SK-N-SH (cell line): ENCODE data around the gene HINT3. TPM values are rescaled to one million over a fixed set of nuclear protein-coding genes. Genes with fewer than 3 reads are reported as not detected.

Experiments used
- CTCF ChIA-PET: fragments of 300-600, 350-600 bp; formaldehyde crosslinking; extraction: SDS; loops from one replicate; lab custom pipeline; 2021; lab: Yijun Ruan, JAX
- POLR2A ChIA-PET: fragments of 350-600 bp; sonication (Branson Sonifier 250); formaldehyde crosslinking; extraction: SDS; loops from one replicate; lab custom pipeline; 2020; ENCODE audit warnings: antibody characterized with exemption, inconsistent platforms; lab: Yijun Ruan, JAX
- DNase-seq: peaks from one replicate; pipeline ENCODE4 v3.0.0; 2012
- H2AFZ ChIP-seq: fragments of 200-600 bp; sonication (generic); 2 replicates; pipeline ENCODE4 v1.8.1; 2016; ENCODE audit warnings: antibody characterized with exemption, mild to moderate bottlenecking, low read depth
- H3F3A ChIP-seq: fragments of 200-600 bp; sonication (generic); replicated peaks from 2 replicates; pipeline ENCODE3; 2016; ENCODE audit warnings: antibody characterized with exemption, mild to moderate bottlenecking; ENCODE audit not compliant: insufficient read depth
- H3K27ac ChIP-seq, 2 experiments: fragments of 200-500 bp in 1 of 2; fragments of 200-600 bp in 1 of 2; sonication (Bioruptor generic) in 1 of 2; sonication (generic), shearing (Covaris generic) in 1 of 2; 2 replicates each; pipeline versions ENCODE4 v1.5.1 to v1.6.1; 2014 to 2016; ENCODE audit warnings: low read depth in 2 of 2, inconsistent platforms in 1 of 2, low read length in 1 of 2, mild to moderate bottlenecking in 1 of 2, mixed read lengths in 1 of 2
- H3K27me3 ChIP-seq: fragments of 200-600 bp; sonication (generic), shearing (Covaris generic); 2 replicates; pipeline ENCODE4 v1.6.1; 2016; ENCODE audit warnings: mixed run types; ENCODE audit not compliant: insufficient read depth
- H3K36me3 ChIP-seq, 2 experiments: fragments of 200-500 bp in 1 of 2; fragments of 200-600 bp in 1 of 2; sonication (Bioruptor generic) in 1 of 2; sonication (generic) in 1 of 2; replicated peaks in 1 of 2; 2 replicates each; pipeline versions ENCODE3 to v1.5.1; 2014 to 2016; ENCODE audit warnings: low read length in 1 of 2, mild to moderate bottlenecking in 1 of 2; ENCODE audit not compliant: insufficient read depth in 2 of 2, control insufficient read depth in 1 of 2
- H3K4me1 ChIP-seq, 2 experiments: fragments of 200-500 bp in 1 of 2; fragments of 200-600 bp in 1 of 2; sonication (Bioruptor generic) in 1 of 2; sonication (generic), shearing (Covaris generic) in 1 of 2; 2 replicates each; pipeline versions ENCODE4 v1.5.1 to v1.6.1; 2014 to 2016; ENCODE audit warnings: low read depth in 1 of 2, low read length in 1 of 2, mixed run types in 1 of 2; ENCODE audit not compliant: insufficient read depth in 2 of 2, control insufficient read depth in 1 of 2
- H3K4me2 ChIP-seq: fragments of 200-600 bp; sonication (generic), shearing (Covaris generic); 2 replicates; pipeline ENCODE4 v1.6.1; 2017; ENCODE audit warnings: mixed run types
- H3K4me3 ChIP-seq, 2 experiments: fragments of 200-500 bp in 1 of 2; fragments of 200-600 bp in 1 of 2; sonication (Bioruptor generic) in 1 of 2; sonication (generic), shearing (Covaris generic) in 1 of 2; 2 replicates each; pipeline versions ENCODE4 v1.5.1 to v1.8.1; 2014 to 2016; ENCODE audit warnings: low read depth in 2 of 2, inconsistent platforms in 1 of 2, low read length in 1 of 2, mild to moderate bottlenecking in 1 of 2, mixed read lengths in 1 of 2, moderate library complexity in 1 of 2
- H3K79me2 ChIP-seq: fragments of 200-600 bp; sonication (generic); 2 replicates; pipeline ENCODE4 v1.8.1; 2017; ENCODE audit warnings: mild to moderate bottlenecking; ENCODE audit not compliant: insufficient read depth
- H3K9ac ChIP-seq: fragments of 200-600 bp; sonication (generic); 2 replicates; pipeline ENCODE4 v1.6.1; 2017; ENCODE audit warnings: mixed run types
- H3K9me2 ChIP-seq: fragments of 200-600 bp; sonication (generic); 2 replicates; pipeline ENCODE4 v1.6.1; 2017; ENCODE audit warnings: mixed run types
- H3K9me3 ChIP-seq: fragments of 200-600 bp; sonication (generic); 2 replicates; pipeline ENCODE4 v1.6.1; 2017; ENCODE audit warnings: mixed run types, mild to moderate bottlenecking, moderate library complexity
- H4K20me1 ChIP-seq: fragments of 200-600 bp; sonication (generic); 2 replicates; pipeline ENCODE4 v1.6.1; 2017; ENCODE audit warnings: mild to moderate bottlenecking, mixed run types; ENCODE audit not compliant: insufficient read depth
- CHD2 ChIP-seq: fragments of 150-350 bp; IDR thresholded peaks from 2 replicates; pipeline ENCODE4 v1.6.1; 2018; ENCODE audit warnings: low read length; ENCODE audit not compliant: partially characterized antibody
- ELF1 ChIP-seq: IDR thresholded peaks from 2 replicates; pipeline ENCODE4 v1.4.0; 2012
- FOXJ3 ChIP-seq: sonication (generic); formaldehyde crosslinking; IDR thresholded peaks from 2 replicates; pipeline ENCODE4 v1.5.1; 2020; ENCODE audit warnings: mild to moderate bottlenecking, missing genetic modification reagents
- FOXM1 ChIP-seq: IDR thresholded peaks from 2 replicates; pipeline ENCODE4 v1.4.0; 2012; ENCODE audit warnings: low read depth, mild to moderate bottlenecking
- GATA2 ChIP-seq: sonication (generic); formaldehyde crosslinking; IDR thresholded peaks from 2 replicates; pipeline ENCODE4 v1.5.0; 2020; ENCODE audit warnings: mild to moderate bottlenecking, missing genetic modification reagents
- NFIC ChIP-seq: IDR thresholded peaks from 2 replicates; pipeline ENCODE4 v1.4.0; 2012; ENCODE audit warnings: borderline replicate concordance
- POLR2AphosphoS5 ChIP-seq: IDR thresholded peaks from 2 replicates; pipeline ENCODE4 v1.6.1; 2012; ENCODE audit warnings: low read depth, low read length
- SMC3 ChIP-seq: IDR thresholded peaks from 2 replicates; pipeline ENCODE4 v1.6.1; 2012; ENCODE audit warnings: low read depth, low read length, improper control_type of control experiment
- TAF1 ChIP-seq: IDR thresholded peaks from 2 replicates; pipeline ENCODE4 v1.6.1; 2012; ENCODE audit warnings: low read depth, mild to moderate bottlenecking, low read length, moderate library complexity, borderline replicate concordance
- TCF12 ChIP-seq: IDR thresholded peaks from 2 replicates; pipeline ENCODE4 v1.4.0; 2012
- USF1 ChIP-seq: IDR thresholded peaks from 2 replicates; pipeline ENCODE4 v1.4.0; 2012; ENCODE audit warnings: low read depth, borderline replicate concordance
- WGBS: methylation state at CpG from one replicate; pipeline ENCODE4 v1.1.6; 2017; ENCODE audit warnings: low lambda C conversion rate; 5-methylcytosine and 5-hydroxymethylcytosine counted together
- polyA plus RNA-seq, 3 experiments: library from polyadenylated mRNA; depleted of rRNA; stranded (reverse); fragments of >200 nt; gene quantifications; 2 replicates each; pipeline ENCODE4 v1.2.3, GENCODE V29; 2012
- TF ChIP-seq, protein P1 (sequence below): fragments of 150-350 bp; IDR thresholded peaks from 2 replicates; pipeline ENCODE4 v1.6.1; 2016; ENCODE audit warnings: mild to moderate bottlenecking, low read depth, low read length

The HINT3 gene
- polyA plus RNA-seq, 1 of the 3 experiments (the other 2 are of a cell fraction) = 1.8 TPM

DNA sequence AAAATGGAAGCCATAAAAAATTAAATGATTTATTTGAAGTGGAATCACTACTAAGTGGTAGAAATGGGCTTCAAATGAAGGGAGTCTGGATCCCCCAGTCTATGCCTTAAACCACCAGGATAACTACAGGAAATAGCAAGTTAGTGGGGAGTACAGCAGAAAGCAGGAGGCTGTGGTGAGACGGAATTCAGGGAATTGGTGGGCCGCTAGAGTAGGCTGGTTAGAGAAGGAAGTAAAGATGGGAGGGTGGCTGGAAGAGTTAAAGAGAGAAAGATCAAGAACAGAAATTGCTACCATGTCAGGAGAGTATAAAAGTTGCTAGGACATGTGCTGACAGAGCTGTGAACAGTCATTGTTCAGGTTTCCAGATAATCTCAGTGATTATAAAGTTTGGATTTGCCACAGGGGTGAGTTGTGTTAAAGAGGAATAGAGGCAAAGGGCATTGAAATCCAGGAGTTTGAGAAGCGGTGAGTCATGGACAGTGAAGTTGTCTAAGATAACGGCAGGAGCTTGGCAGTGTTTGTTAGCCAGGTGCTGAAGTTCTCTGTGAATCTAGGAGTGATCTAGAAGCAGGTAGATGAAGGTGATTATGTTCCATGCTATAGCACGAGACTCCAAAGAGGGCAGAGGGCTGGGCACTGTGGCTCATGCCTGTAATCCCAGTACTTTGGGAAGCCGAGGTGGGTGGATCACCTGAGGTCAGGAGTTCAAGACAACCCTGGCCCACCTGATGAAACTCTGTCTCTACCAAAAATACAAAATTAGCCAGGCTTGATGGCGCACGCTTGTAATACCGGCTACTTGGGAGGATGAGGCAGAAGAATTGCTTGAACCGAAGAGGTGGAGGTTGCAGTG, 13.7 kb upstream of the HINT3 start:
- POLR2A ChIA-PET = no interaction called here
- no peak overlapping the region for H3K9ac ChIP-seq
- 86% methylated on average over 10 of the region's 10 CpGs for WGBS
- H2AFZ ChIP-seq = no peak overlapping the region
- H3K4me2 ChIP-seq = no peak overlapping the region
- H3K79me2 ChIP-seq = no peaks in the 10 kb centered on the region
- no peak for DNase-seq
- H3K4me1 ChIP-seq = peaks cover 0 to 19% of the 10 kb centered on the region in 2 experiments; a peak in 1 of 4 replicates
- no peaks in the 10 kb centered on the region for H4K20me1 ChIP-seq
- H3K36me3 ChIP-seq = no peaks in the 10 kb centered on the region
- H3K27me3 ChIP-seq = no peaks in the 10 kb centered on the region
- H3K9me3 ChIP-seq = no peaks in the 10 kb centered on the region
- TF ChIP-seq FOXJ3 (CRISPR knock-in tag) (no peak), TAF1 (no peak), TCF12 (no peak), FOXM1 (no peak), USF1 (no peak), NFIC (no peak), CHD2 (no peak), SMC3 (no peak), POLR2AphosphoS5 (no peak), GATA2 (no peak)
- TF ChIP-seq, protein P1, sequence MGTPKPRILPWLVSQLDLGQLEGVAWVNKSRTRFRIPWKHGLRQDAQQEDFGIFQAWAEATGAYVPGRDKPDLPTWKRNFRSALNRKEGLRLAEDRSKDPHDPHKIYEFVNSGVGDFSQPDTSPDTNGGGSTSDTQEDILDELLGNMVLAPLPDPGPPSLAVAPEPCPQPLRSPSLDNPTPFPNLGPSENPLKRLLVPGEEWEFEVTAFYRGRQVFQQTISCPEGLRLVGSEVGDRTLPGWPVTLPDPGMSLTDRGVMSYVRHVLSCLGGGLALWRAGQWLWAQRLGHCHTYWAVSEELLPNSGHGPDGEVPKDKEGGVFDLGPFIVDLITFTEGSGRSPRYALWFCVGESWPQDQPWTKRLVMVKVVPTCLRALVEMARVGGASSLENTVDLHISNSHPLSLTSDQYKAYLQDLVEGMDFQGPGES = no peak
- TF ChIP-seq, all 33 proteins: peak for 0
- Histone ChIP-seq H3K27ac (no peak overlapping the region), H3K4me3 (no peak overlapping the region), H3F3A (peaks cover 9% of the 10 kb centered on the region), H3K9me2 (no peaks in the 10 kb centered on the region)
- CTCF ChIA-PET = interaction anchor here (2.0 to 3.5 kb wide), 2 partner anchors 10 to 14 kb away, joined by 8 to 11 read pairs; partner anchors contain the start of gene HINT3

DNA sequence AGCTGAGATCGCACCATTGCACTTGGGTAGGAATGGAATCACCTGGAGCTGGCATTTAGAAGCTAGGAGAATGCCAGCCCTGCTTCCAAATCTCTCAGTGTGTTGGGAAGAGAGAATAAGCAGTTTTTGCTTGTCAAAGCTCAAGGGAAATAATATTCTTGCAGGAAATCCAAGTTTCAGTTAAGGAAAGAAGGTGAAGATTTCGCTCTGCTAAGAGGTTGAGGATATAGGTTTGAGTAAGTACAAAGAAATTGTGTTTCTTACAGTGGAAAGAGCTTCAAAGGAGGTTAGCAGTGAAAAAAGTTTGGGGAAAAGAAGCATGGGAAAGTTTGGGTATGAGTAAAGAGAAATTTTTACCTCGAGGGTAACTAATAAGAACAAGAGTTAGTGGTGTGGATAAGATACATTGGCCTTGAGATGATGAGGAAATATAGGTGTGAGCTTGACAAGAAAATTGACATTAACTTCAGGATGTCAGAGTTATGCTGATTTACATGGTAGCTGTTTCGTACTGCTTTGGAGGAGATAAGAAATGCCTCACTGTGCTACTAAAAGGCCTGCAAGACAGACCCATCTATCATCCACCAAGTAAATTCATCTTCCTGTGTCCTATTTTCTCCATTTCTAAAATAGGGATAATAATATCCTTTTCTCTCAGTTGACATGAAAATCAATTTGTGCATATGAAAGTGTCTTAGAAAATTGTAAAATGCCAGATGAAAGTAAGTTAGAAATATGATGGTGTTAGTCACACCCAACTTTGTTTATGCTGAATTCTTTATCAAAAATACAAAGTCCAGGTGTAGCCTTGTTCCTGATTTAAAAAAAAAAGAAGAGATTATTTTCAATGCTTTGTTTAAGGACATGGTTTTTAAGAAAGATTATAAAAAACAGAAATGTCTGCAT, 12.8 kb upstream of the HINT3 start:
- Histone ChIP-seq H3K27ac (no peak overlapping the region), H2AFZ (no peak overlapping the region), H3K4me2 (no peak overlapping the region), H3F3A (peaks cover 9% of the 10 kb centered on the region), H3K36me3 (no peaks in the 10 kb centered on the region), H3K9me3 (no peaks in the 10 kb centered on the region), H3K27me3 (no peaks in the 10 kb centered on the region), H3K4me1 (peaks cover 0 to 19% of the 10 kb centered on the region in 2 experiments; a peak in 1 of 4 replicates), H4K20me1 (no peaks in the 10 kb centered on the region), H3K4me3 (no peak overlapping the region), H3K9me2 (no peaks in the 10 kb centered on the region), H3K9ac (no peak overlapping the region), H3K79me2 (no peaks in the 10 kb centered on the region)
- TF ChIP-seq ELF1 = no peak
- DNase-seq = no peak
- CTCF ChIA-PET = interaction anchor here (2.0 to 3.5 kb wide), 2 partner anchors 10 to 13 kb away, joined by 8 to 11 read pairs; partner anchors contain the start of gene HINT3
- POLR2A ChIA-PET = no interaction called here
- WGBS = 77% methylated on average over 4 of the region's 4 CpGs
